Stimulated activated CD4-positive, alpha-beta T cell treated with anti-CD3 and anti-CD28 coated beads, TNF-alpha, amount 100 ng/mL, for 1 hour (primary cell): Measurements from ENCODE around the gene ASB2.

Experiments
- DNase-seq, 3 donors: peaks; one replicate each; pipeline ENCODE4 v3.0.0-alpha.2; 2020; ENCODE audit warnings: low read depth in 3 of 3, low spot score in 1 of 3

Gene ASB2

GRCh38 chr14:94001016-94001415 lies 24.6 kb upstream of the ASB2 start:
- DNase-seq, result no peak

- DNase-seq, result no peak
Measured at GRCh38 chr14:94000267-94000666, 23.9 kb upstream of the ASB2 start.

- no peak for DNase-seq
Measured at GRCh38 chr14:93999573-93999972, 23.2 kb upstream of the ASB2 start.

- DNase-seq, result no peak
Measured at GRCh38 chr14:93998871-93999403, 22.6 kb upstream of the ASB2 start.

- no peak for DNase-seq
Measured at GRCh38 chr14:93997916-93998870, 21.8 kb upstream of the ASB2 start.

GRCh38 chr14:93997082-93997481 lies 20.7 kb upstream of the ASB2 start, which contains the start of gene CCDC197:
Gene CCDC197 (plus strand): TSS chr14:93997301. CDS start chr14:93998132, 831 bp downstream.
- DNase-seq, result no peak

GRCh38 chr14:93996130-93996695 lies 19.8 kb upstream of the ASB2 start:
- no peak for DNase-seq

GRCh38 chr14:93994919-93995682 lies 18.7 kb upstream of the ASB2 start:
- DNase-seq, result peak in 1 of 3 donors; percentile 14

GRCh38 chr14:93993382-93993781 lies 17.0 kb upstream of the ASB2 start:
- no peak for DNase-seq

- DNase-seq, result no peak
Measured at GRCh38 chr14:93991649-93992048, 15.3 kb upstream of the ASB2 start.

- no peak for DNase-seq
Measured at GRCh38 chr14:93991212-93991611, 14.8 kb upstream of the ASB2 start.

GRCh38 chr14:93989939-93990338 lies 13.6 kb upstream of the ASB2 start:
- DNase-seq, result no peak

GRCh38 chr14:93987815-93988476 lies 11.6 kb upstream of the ASB2 start:
- no peak for DNase-seq

GRCh38 chr14:93987376-93987775 lies 11.0 kb upstream of the ASB2 start:
- DNase-seq, result no peak

- no peak for DNase-seq
Measured at GRCh38 chr14:93986955-93987354, 10.6 kb upstream of the ASB2 start.

GRCh38 chr14:93984987-93985410 lies 8.6 kb upstream of the ASB2 start:
- no peak for DNase-seq

GRCh38 chr14:93984070-93984469 lies 7.7 kb upstream of the ASB2 start:
- DNase-seq, result no peak

GRCh38 chr14:93982230-93983007 lies 6.0 kb upstream of the ASB2 start:
- no peak for DNase-seq

GRCh38 chr14:93981316-93982229 lies 5.2 kb upstream of the ASB2 start:
- DNase-seq, result no peak
